ENCODE data around the gene SNX33.
"Not testable (repeated sequence)": the region's sequence is repeated elsewhere in the genome, so short reads cannot be mapped to it uniquely, and the experiment has no call there.

The SNX33 gene

DNA sequence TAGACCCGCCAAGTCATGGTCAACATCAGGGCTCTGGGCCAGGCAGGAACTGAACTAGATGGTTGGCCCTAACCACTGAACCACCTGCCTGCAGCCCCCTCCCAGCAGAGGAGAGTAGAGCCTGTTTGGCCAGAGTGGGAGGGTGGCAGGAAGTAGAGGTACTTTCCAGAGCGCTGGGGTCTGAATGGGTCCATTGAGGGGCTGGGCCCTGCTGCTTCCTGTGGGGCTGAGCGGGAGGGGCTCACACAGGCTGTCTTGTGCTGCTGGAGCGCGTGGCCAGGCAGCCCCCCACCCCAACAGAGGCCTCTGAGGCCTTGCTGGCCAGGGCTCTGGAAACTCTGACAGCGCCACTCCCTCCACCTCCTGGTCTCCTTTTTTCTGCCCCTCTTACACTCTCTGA, 47.5 kb downstream of the SNX33 start:
- peaks cover under 1 to 78% (median 70%) of the 10 kb centered on the region in 4 donors for H3K4me1 ChIP-seq
- no peak overlapping the region for H3K4me3 ChIP-seq
- peak overlapping the region; percentile 93 to 96 for H3K27ac ChIP-seq
- no peaks in the 10 kb centered on the region for H3K27me3 ChIP-seq
- peaks cover 26 to 33% (median 29%) of the 10 kb centered on the region in 3 donors for H3K36me3 ChIP-seq
- TF ChIP-seq, protein P1, sequence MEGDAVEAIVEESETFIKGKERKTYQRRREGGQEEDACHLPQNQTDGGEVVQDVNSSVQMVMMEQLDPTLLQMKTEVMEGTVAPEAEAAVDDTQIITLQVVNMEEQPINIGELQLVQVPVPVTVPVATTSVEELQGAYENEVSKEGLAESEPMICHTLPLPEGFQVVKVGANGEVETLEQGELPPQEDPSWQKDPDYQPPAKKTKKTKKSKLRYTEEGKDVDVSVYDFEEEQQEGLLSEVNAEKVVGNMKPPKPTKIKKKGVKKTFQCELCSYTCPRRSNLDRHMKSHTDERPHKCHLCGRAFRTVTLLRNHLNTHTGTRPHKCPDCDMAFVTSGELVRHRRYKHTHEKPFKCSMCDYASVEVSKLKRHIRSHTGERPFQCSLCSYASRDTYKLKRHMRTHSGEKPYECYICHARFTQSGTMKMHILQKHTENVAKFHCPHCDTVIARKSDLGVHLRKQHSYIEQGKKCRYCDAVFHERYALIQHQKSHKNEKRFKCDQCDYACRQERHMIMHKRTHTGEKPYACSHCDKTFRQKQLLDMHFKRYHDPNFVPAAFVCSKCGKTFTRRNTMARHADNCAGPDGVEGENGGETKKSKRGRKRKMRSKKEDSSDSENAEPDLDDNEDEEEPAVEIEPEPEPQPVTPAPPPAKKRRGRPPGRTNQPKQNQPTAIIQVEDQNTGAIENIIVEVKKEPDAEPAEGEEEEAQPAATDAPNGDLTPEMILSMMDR (IDR thresholded peaks at IDR 0.05): no peak
- intact Hi-C loops (cut with DNase I; ENCODE audit: low total_unique reads): no loop called here
- no peak for DNase-seq
- H3K9me3 ChIP-seq: no peaks in the 10 kb centered on the region

DNA sequence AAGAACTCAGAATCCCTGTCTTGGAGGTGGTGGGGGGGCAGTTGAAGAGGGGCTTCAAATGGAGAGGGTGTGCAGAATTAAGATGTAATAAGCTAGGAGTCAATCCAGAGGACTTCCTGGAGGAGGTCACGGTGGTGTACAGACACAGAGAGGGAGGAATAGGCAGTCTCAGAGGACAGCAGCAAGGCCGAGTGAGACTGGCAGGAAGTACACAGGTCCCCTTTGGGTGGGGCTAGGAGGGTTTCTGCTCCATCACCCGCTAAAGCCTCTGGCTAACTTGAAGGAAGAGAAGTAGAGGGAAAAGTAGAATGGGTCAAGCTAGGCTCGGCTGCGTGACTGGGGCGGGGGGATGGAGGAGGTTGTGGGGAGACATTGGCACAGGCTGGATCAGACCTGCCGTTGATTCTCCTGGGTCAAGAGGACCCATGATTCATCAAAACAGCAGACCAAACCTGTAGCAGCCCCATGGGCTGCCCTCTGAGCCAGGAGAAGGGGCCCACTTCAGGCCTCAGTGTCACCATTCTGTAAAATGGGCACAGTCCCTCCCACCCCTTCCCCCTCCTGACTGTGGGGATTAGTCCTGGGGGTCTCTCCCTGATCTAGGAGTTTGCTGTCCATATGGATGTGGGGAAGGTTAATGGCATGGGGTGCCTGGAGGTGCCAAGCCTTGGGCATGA, 48.1 kb downstream of the SNX33 start:
- intact Hi-C loops (cut with DNase I; ENCODE audit: low total_unique reads): no loop called here
- Histone ChIP-seq H3K4me1 (peaks cover 6 to 84% (median 75%) of the 10 kb centered on the region in 4 donors), H3K36me3 (peaks cover 21 to 27% (median 24%) of the 10 kb centered on the region in 3 donors)

DNA sequence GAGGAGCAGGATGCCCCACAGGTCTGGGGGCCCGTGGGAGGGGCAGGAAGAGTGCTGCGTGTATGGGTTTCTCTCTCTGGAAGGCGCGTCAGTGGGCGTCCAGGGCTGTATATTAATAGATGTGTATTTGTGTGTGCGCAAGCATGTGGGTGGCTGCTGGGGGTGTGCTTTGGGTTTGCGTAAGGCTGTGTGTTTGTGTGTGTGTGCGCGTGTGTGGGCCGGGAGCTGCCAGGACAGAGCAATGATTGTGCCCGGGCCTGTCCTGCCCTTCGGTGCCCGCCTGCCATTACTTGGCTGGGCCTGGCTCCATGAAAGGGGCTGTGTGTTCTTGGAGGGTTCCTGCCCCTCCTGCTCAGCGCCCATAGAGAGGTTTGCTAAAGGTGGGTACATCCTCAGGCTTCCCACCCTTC, 48.6 kb downstream of the SNX33 start:
- Histone ChIP-seq H3K4me1 (peaks cover 9 to 89% (median 81%) of the 10 kb centered on the region in 4 donors), H3K9me3 (no peaks in the 10 kb centered on the region), H3K4me3 (no peak overlapping the region), H3K27me3 (no peaks in the 10 kb centered on the region), H3K27ac (peak overlapping the region; percentile 93 to 96), H3K36me3 (peaks cover 15 to 25% (median 18%) of the 10 kb centered on the region in 3 donors)
- intact Hi-C loops (cut with DNase I; ENCODE audit: low total_unique reads): no loop called here
- TF ChIP-seq, protein P1 (IDR thresholded peaks at IDR 0.05): peak in 1 of 2 experiments; percentile 14
- DNase-seq: peak; percentile 81 to 94

More for the DNA sequence above, 48.1 kb downstream of the SNX33 start:
- Histone ChIP-seq H3K27me3 (no peaks in the 10 kb centered on the region), H3K4me3 (no peak overlapping the region), H3K9me3 (no peaks in the 10 kb centered on the region), H3K27ac (peak overlapping the region; percentile 93 to 96)
- DNase-seq: no peak
- TF ChIP-seq, protein P1 (IDR thresholded peaks at IDR 0.05): no peak

DNA sequence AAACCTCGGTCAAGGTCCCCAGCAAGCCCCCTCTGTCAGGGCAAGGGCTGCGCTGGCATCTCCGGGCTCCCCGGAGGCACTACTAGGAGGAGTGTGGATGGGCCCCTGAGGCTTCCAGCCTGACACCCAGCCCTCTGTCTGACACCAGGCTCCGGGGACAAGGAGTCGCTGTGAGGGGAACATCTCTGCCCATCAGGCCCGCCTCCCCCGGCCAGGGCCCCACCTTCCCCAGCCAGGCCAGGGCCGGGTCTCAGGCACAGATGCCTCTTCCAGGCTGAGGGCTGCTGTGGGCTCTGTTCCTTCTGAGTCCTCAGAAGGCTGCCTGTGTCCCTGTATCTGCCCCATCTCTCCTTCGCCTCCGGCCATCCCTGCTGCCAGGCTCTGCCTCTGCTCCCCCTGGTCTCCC, 49.1 kb downstream of the SNX33 start:
- H3K36me3 ChIP-seq: peaks cover 10 to 20% (median 14%) of the 10 kb centered on the region in 3 donors
- TF ChIP-seq, protein P1 (IDR thresholded peaks at IDR 0.05): no peak
- H3K4me1 ChIP-seq: peaks cover 9 to 94% (median 86%) of the 10 kb centered on the region in 4 donors
- H3K27me3 ChIP-seq: no peaks in the 10 kb centered on the region
- H3K4me3 ChIP-seq: no peak overlapping the region
- H3K9me3 ChIP-seq: no peaks in the 10 kb centered on the region
- intact Hi-C loops (cut with DNase I; ENCODE audit: low total_unique reads): no loop called here
- DNase-seq: no peak
- H3K27ac ChIP-seq: peak overlapping the region; percentile 93 to 96

DNA sequence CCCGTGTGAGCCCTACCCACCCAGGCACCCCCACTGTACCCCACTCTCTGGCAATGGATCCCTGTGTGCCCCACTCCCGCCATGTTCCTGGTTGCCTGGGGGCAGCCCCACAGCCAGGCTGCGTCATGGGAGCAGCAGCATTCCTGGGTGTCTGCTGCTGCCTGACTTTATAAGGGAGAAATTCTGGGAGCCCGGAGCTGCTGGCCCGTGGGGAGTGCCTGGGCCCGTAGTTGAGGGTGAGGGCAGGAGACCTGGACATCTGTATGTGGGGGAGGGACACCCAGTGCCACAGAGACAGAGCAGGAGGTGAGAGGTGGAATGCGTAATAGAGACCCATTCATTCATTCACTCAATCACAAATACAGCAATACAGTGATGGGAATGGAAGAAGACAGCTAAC, 49.8 kb downstream of the SNX33 start:
- peaks cover 9 to 97% (median 93%) of the 10 kb centered on the region in 4 donors for H3K4me1 ChIP-seq
- peak in 1 of 2 donors; percentile 90 for DNase-seq
- H3K27me3 ChIP-seq: no peaks in the 10 kb centered on the region
- H3K4me3 ChIP-seq: no peak overlapping the region
- peaks cover 3 to 13% (median 7%) of the 10 kb centered on the region in 3 donors for H3K36me3 ChIP-seq
- intact Hi-C loops (cut with DNase I; ENCODE audit: low total_unique reads): no loop called here
- H3K9me3 ChIP-seq: no peaks in the 10 kb centered on the region
- TF ChIP-seq, protein P1 (IDR thresholded peaks at IDR 0.05): no peak
- peak overlapping the region; percentile 93 to 96 for H3K27ac ChIP-seq

DNA sequence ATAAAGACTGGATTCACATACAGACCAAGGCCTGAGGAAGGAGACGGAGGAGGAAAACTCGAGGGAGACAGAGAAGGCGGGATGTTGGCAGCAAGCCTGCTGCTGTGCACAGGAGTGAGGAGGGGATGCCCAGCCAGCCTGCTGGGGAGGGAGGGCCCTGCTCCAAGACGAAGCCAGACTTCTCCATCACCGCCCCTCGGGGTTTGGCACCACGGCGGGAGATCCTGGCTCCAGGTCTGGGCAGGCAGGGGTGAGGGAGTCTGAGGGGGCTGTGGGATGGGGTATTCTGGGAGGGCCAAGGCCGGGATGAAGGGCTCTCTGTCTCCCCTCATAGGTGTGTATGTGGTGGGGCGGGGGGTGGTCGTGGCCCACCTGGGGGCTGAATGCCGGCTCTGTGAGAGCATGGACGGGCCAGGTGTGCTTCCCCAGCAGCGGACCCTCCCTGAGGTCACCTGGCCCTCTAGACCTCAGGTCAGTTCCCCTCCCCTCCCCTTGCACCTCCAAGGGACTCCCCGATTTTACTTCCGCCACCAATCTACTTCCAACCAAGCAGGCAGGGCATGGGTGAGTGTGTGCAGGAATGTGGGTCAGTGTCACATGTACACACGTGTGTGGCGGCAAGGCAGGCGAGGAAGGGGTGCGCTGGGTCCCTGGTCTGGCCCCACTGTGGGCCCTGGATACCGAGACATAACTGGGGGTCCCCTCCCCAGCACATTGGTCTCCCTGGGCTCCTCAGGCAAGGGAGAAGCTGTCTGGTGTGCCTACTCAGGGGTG, 50.4 kb downstream of the SNX33 start:
- intact Hi-C loops (cut with DNase I; ENCODE audit: low total_unique reads): not testable (repeated sequence)
- H3K4me1 ChIP-seq: peaks cover 9 to 96% (median 93%) of the 10 kb centered on the region in 4 donors

DNA sequence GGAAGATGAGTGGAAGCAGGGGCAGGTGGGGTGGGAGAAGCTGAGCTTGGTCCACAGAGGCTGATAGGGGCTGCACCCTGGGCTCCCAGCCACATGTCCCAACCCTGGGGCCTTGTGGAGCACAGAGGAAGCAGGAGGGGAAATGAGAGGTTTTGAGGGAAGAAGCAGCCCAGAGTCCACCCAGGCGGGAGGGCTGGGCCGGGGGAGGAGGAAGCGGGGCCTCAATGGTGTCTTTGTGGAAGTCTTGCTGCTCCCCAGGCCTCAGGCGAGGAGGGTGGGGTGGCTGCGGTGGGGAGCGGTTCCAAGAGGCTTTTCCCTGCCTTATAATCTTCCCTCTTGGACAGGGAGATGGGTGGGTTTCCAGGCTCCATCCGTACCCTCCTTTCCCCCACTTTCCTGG, 51.8 kb downstream of the SNX33 start:
- H3K9me3 ChIP-seq; intact Hi-C loops (cut with DNase I; ENCODE audit: low total_unique reads); H3K27me3 ChIP-seq; H3K36me3 ChIP-seq; H3K4me3 ChIP-seq: not testable (repeated sequence)
- DNase-seq: peak in 1 of 2 donors; percentile 82
- Histone ChIP-seq H3K27ac (peak overlapping the region; percentile 93 to 96), H3K4me1 (peaks cover 9 to 91% (median 85%) of the 10 kb centered on the region in 4 donors)

More for the DNA sequence above, 50.4 kb downstream of the SNX33 start:
- not testable (repeated sequence) for H3K36me3 ChIP-seq, H3K27me3 ChIP-seq, H3K4me3 ChIP-seq, H3K9me3 ChIP-seq
- peak overlapping the region; percentile 93 to 96 for H3K27ac ChIP-seq
- peak in 1 of 2 donors; percentile 90 for DNase-seq

DNA sequence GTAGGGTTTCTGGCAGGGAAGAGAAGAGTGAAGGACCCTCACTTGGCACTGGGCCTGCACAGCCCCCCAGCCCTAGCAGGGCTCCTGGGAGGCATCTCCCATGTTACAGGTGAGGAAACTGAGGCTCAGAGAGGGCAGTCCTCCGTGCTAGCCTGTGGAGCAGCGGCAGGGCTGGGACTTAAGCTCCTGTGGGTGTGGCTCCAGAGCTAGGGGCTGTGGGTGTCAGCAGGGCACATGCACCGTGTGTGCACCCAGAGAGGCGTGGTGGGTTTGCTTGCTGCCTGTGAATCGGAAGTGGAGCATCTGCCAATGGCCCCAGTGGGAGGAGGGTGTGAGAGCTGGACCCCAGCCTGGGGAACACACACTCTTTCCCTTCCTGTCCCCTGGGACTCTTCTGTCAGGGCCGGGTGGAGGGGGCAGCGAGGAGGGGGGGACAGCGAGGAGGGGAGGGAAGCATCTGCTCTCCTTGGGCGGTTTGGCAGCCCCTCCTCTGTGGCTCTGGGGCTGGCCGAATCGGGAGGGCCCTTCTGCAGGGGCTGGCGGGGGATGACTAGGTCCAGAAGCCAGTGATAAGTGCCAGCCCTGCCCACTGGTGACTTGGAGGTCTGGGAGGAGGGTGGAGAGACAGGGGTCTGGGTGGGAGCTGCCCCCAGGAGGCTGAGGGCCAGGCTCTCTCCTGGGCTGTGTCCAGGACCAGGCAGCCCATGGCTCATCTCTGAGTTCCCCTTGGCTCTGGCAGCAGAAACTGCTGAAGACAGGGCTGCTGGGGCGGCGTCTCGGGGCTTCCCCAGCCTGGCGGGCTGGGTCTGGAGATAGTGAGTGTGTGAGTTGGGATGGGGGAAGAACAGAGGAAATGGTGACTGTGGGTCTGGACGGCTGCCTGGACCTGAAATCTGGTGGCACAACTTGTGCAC, 52.5 kb downstream of the SNX33 start:
- peaks cover 9 to 91% (median 85%) of the 10 kb centered on the region in 4 donors for H3K4me1 ChIP-seq
- H3K9me3 ChIP-seq; H3K36me3 ChIP-seq; intact Hi-C loops (cut with DNase I; ENCODE audit: low total_unique reads); H3K4me3 ChIP-seq; H3K27me3 ChIP-seq: not testable (repeated sequence)
- DNase-seq: peak; percentile 82 to 91
- peak overlapping the region; percentile 93 to 96 for H3K27ac ChIP-seq

Measured in tibial artery (tissue), 4 donors.